Measurements from ENCODE around the gene PCDHGA5.

- TF ChIP-seq CTCF (IDR thresholded peaks at IDR 0.05) (no peak), POLR2A (IDR thresholded peaks at IDR 0.05) (no peak)
These were observed 21.2 kb upstream of the PCDHGA5 start for GRCh38 chr5:141342773-141343172.

Measured in testis (tissue), 2 donors.